Activated CD8-positive, alpha-beta memory T cell treated with anti-CD3 and anti-CD28 coated beads, Interleukin-2, amount 50 U/mL, for 24 hours (primary cell): Measurements from ENCODE around the gene ZNF135.
A peak's percentile ranks its signal among the peaks of the same experiment; 100 is the strongest.

Experiments
- DNase-seq: peaks from one replicate; pipeline ENCODE4 v3.0.0-alpha.2; 2020; ENCODE audit errors: extremely low read depth

ZNF135 gene

DNA sequence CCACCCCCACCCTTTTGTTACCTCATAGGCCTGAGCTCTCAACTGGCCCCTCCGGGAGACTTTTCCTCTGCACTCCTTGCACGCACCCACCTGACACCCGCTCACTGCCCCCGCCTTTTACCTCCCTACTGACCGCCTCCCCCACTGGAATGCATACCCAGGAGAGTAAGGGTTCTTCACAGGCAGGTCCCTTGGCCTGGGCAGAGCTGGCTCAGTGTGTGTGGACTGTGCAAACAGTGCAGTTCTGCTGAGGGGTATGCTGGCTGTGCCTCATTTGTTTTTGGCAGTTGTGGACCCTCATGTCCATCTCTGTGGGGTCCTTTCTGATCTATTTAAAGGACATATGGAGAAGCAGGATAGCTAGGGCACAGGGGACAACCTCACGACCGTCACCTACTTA lies 34.0 kb downstream of the ZNF135 start:
- DNase-seq, result no peak

DNA sequence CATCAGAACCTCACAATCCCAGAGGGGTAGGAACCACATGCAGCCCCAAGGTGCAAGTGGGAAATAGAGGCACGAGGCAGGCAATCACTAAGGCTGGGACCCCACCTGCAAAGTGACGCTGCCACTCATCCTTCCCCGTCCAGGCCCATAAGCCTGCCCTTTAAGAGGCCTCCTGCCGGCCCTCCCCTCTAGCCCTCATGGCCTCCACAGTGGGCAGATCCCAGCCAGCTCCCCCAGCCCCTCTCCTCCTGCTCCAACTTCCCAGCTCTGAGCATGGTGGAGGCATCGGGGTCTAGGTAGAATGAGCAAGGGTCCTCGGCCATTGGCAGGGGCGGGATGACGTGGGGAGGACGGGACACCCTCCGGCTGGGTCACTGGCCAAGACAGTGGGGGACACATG lies 36.2 kb downstream of the ZNF135 start:
- no peak for DNase-seq

DNA sequence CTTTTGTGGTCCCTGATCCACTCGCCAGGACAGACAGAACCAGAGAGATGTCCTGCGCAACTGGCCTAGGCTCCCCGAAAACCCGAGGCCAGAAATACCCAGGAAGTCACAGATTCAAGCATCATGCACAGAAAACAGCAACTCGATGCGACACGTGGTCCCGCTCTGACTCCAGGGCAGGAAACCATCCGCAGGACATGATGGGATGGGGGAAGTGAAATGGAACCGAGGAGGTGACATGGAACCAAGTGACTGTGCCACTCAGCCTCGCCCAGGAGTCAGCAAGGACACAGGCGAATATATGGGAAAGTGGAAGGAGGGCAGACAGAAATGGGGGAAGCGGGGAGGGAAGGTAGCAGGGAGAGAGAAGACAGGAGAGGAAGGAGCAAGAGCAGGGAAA lies 37.8 kb downstream of the ZNF135 start:
- DNase-seq, result no peak

DNA sequence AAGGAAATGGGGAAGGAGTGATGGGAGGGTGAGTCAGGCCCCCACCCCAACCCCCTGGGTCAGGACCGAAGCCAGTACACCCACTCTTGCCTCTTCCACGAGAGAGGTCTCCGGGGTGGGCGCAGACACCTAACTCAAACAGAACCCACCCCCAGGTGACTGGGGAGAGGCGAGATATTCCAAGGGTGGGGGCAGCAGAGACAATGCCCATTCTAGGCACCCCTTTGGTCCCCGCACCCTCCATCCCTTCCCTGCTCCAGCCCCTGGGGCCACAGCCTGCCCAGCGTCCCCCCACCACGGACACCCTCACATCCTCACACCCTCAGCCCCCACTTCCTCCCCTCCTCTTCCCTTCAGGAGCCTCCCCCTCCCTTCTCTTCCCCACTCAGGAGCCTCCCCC lies 38.3 kb downstream of the ZNF135 start:
- no peak for DNase-seq

DNA sequence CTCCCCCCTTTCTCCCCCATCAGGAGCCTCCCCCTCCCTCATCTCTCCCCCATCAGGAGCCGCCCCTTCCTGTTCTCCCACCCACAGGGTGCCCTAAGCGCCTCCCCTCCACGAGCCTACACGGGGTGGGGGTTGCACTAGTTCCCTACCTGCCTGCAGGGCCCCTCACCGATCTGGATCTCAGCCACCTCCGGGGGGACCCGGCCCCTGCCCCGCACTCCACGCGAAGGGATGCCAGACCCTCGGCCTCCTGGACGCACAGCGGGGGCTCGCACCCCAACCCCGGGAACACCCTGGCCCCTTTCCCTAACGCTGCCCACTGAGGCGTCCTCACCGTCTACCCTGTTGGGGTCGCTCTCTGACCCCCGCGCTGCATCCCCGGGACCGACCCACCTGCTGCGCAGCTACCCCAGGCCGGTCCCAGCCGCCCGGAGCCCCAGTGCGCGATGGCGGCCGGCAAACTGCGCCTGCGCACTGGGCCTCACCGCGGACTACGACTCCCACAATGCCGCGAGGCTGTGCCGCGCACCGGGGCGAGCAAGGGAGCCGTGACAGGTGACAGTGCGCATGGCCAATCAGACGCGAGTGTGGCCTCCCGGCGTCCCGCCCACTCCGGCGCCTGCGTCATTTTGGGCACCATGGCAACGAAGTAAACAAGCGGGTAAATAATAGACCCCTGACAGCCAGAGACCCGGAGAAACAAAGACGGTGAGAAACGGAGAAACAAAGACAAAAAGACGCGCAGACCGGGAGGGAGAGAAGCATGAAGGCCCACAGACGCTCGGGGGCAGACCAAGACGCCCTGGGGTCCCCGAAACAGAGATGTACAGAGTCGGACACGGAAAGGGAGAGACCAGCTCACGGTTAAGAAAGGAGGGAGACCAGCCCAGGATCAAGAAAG lies 38.9 kb downstream of the ZNF135 start, which contains the start of gene ZSCAN18:
Gene ZSCAN18 (minus strand): TSS at position 451 of the 901 bp plus-strand sequence. CDS start 7,964 bp downstream, outside the sequence.
- peak; percentile 89 for DNase-seq

DNA sequence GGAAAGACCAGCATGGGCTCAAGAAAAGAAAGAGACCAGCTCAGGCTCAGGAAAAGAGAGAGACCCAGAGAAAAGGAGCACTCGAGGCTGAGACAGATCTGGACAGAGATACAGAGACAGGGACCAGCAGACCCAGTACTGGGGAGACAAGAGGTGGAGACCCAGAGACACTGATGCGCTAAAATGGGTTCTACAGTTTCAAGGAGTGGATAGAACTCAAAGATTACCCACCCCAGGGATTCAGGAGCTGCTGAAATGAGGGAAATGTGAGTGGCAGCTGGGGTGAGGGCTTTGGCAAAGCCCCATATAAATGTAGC lies 39.6 kb downstream of the ZNF135 start:
- no peak for DNase-seq

DNA sequence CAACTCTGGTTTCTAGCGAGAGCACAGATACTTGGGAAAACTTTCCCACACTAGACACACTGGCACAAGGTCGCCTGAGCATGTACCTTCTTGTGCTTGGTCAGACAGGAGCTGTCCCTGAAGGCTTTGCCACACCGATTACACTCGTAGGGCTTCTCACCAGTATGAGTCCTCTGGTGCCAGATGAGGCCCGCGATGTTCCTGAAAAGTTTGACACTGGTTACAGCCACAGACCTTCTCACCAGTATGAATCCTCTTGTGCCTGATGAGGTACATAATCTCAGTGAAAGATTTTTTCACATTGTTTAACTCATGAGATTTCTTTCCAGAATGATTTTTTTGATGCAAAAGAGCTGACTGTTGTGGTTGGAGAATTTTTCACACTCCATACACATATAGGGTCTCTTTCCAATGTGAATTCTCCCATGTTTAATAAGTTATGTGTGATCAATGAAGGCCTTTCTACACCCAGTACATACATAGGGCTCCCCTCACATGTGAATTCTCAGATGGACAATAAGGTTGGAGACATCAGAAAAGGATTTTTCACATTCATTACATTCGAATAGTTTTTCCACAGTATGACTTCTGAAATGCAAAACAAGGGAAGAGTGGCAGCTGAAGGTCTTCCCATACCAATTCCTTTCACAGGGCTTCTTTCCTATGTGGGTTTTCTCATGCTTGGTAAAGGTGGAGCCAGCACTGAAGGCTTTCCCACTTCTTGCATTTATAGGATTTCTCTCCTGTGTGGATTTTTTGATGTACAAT lies 48.9 kb downstream of the ZNF135 start:
- DNase-seq, result no peak

DNA sequence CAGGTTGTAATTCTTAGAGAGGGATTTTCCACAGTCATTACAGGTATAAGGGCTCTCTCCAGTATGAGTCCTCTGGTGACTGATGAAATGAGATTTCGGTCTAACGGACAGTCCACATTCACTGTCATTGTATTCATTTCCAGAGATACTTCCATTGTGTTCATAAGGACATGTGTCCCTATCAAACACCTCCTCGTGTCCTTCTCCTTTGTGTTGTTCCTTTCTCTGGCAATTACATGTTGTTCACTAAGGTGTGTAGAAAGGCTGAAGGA lies 49.4 kb downstream of the ZNF135 start:
- no peak for DNase-seq

DNA sequence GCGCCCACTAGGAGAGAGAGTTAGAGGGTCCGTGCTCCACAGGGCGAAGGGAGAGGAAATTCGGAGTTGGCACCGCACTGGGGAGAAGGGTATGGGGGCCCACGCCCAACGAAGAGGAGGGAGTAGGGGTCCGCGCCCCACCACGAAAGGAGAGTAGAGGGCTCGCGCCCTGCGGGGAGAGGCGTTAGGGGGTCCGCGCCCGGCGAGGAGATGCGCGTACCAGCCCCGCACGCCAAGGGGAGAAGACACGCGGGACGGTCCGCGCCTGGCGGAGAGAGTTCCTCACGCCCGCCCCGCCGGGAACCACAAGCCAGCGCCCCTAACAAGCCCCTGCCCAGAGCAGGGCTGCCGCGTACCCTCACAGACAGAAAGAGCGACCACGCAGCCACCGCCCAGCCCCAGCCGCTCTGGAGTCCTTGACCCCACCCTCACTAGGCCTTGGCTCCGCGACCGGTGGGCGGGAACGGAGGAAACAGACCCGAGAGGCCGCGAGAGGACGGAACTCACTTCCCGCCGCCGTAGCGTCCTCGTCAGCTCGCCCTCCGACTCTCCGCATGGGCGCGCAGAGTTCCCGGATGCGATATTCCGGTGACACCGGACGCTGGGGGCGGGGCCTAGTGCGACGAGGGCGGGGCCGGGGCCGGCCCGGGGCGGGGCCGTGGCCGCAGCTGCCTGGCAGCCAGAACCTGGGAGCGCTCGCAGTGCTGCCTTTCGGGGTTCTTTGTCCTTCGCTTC lies 58.9 kb downstream of the ZNF135 start:
- no peak for DNase-seq

DNA sequence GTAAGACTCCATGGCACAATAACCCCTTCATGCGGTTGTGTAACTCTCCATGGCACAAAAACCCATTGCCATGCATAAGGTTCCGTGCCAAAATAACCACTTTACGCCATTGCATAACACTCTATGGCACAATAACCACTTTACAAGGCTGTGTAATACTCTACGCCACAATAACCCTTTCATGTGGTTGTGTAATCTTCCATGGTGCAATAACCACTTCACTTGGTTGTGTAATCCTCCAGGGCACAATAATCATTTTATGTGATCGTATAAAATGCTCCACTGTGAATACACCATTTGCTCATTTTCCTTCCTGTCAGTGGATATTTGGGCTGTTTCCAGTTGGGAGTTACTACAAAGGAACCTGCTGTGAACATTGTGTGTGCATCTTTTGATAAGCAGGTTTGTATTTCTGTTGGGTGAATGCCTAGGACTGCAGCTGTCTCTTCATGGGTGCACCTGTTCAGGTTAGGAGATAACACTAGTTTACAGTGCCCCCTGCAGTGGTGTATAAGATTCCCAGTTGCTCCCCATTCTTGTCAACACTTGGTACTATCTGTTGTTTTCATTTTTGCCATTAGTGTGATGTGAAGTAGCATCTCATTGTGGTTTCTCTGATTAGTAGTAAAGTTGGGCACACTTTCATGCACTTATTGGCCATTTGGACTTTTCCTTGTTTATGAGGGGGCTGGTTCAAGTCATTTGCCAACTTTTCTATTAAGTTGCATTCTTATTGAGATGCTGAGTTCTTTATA lies 60.1 kb downstream of the ZNF135 start:
- DNase-seq, result no peak
